PC-3 (cell line): ENCODE measurements around the gene CCDC141. TPM values are rescaled to one million over a fixed set of nuclear protein-coding genes. Genes with fewer than 3 reads are reported as not detected.

Source experiments
- ATAC-seq: fragments of 200-7000 bp; cut with Tn5 transposase; 2 replicates; pipeline ENCODE4 v1.9.1; 2020; ENCODE audit warnings: mild to moderate bottlenecking, moderate library complexity
- BruUV-seq: library from RNA; stranded (reverse); fragments of 400-500 nt; replicated peaks from 2 replicates; lab custom pipeline; 2021; lab: Mats Ljungman, UMichigan
- CTCF ChIA-PET: fragments of 300-600 bp; sonication (Branson Sonifier 250); formaldehyde crosslinking; loops from one replicate; lab custom pipeline; 2022; ENCODE audit warnings: antibody characterized with exemption; lab: Charles Lee
- POLR2A ChIA-PET: fragments of 300-600 bp; sonication (Branson Sonifier 250); formaldehyde crosslinking; loops from one replicate; lab custom pipeline; 2022; ENCODE audit warnings: antibody characterized with exemption; ENCODE audit not compliant: unreplicated experiment; lab: Charles Lee
- DNase-seq: peaks from one replicate; pipeline ENCODE4 v3.0.0-alpha.2; 2015
- H2AFZ ChIP-seq: fragments of 300-600 bp; sonication (generic); 2 replicates; pipeline ENCODE4 v1.6.0; 2016; ENCODE audit warnings: antibody characterized with exemption, low read length
- H3F3A ChIP-seq: fragments of 300-600 bp; sonication (generic); one replicate; pipeline ENCODE4 v1.6.0; 2017; ENCODE audit warnings: antibody characterized with exemption, low read length, control low read depth, mild to moderate bottlenecking; ENCODE audit not compliant: unreplicated experiment
- H3K27ac ChIP-seq: fragments of 300-600 bp; sonication (generic); 2 replicates; pipeline ENCODE4 v1.5.1; 2016; ENCODE audit warnings: mild to moderate bottlenecking, low read length
- H3K27me3 ChIP-seq: fragments of 300-600 bp; sonication (generic); 2 replicates; pipeline ENCODE4 v1.6.1; 2016; ENCODE audit warnings: low read length, mixed read lengths
- H3K36me3 ChIP-seq: fragments of 300-600 bp; sonication (generic); 2 replicates; pipeline ENCODE4 v1.6.1; 2016; ENCODE audit warnings: low read depth, mixed run types, low read length, mixed read lengths
- H3K4me1 ChIP-seq: fragments of 300-600 bp; sonication (generic); 2 replicates; pipeline ENCODE4 v1.5.1; 2016; ENCODE audit warnings: low read length; ENCODE audit not compliant: insufficient read depth
- H3K4me2 ChIP-seq: fragments of 300-600 bp; sonication (generic); 2 replicates; pipeline ENCODE4 v1.6.0; 2016; ENCODE audit warnings: low read length
- H3K4me3 ChIP-seq: fragments of 300-600 bp; sonication (generic); 2 replicates; pipeline ENCODE4 v1.5.1; 2016; ENCODE audit warnings: mild to moderate bottlenecking, low read length, mixed read lengths
- H3K79me2 ChIP-seq: fragments of 300-600 bp; sonication (generic); 2 replicates; pipeline ENCODE4 v1.6.1; 2017; ENCODE audit warnings: low read length, mixed read lengths
- H3K9ac ChIP-seq: fragments of 300-600 bp; sonication (generic); 2 replicates; pipeline ENCODE4 v1.6.0; 2016; ENCODE audit warnings: mild to moderate bottlenecking, low read length
- H3K9me2 ChIP-seq: fragments of 300-600 bp; sonication (generic); replicated peaks from 2 replicates; pipeline ENCODE4 v1.6.1; 2016; ENCODE audit warnings: mixed run types, low read length, mixed read lengths
- H3K9me3 ChIP-seq: fragments of 300-600 bp; sonication (generic); 2 replicates; pipeline ENCODE4 v1.6.1; 2016; ENCODE audit warnings: low read length, mixed read lengths
- H4K20me1 ChIP-seq: fragments of 300-600 bp; sonication (generic); 2 replicates; pipeline ENCODE4 v1.6.1; 2016; ENCODE audit warnings: low read length, mixed read lengths
- EZH2 ChIP-seq: fragments of 300-600 bp; sonication (generic); IDR thresholded peaks from one replicate; pipeline ENCODE4 v1.6.1; 2017; ENCODE audit warnings: antibody characterized with exemption, mild to moderate bottlenecking, low read length; ENCODE audit not compliant: unreplicated experiment
- EZH2phosphoT487 ChIP-seq: fragments of 300-600 bp; sonication (generic); IDR thresholded peaks from 2 replicates; pipeline ENCODE4 v1.6.1; 2018; ENCODE audit warnings: mild to moderate bottlenecking, antibody characterized with exemption, low read length, borderline replicate concordance
- intact Hi-C: fragments of 100-400 bp; cut with micrococcal nuclease; formaldehyde crosslinking; loops from 2 replicates; pipeline ENCODE4 v1.9.0; 2023
- total RNA-seq: library from RNA; depleted of rRNA; stranded (reverse); fragments of >200 nt; gene quantifications from 2 replicates; pipeline ENCODE4 v1.2.3, GENCODE V29; 2014; rRNA removed
- TF ChIP-seq, protein P1 (sequence below): fragments of 300-600 bp; sonication (generic); conservative IDR thresholded peaks from 2 replicates; pipeline ENCODE4 v1.5.1; 2017; ENCODE audit warnings: antibody characterized with exemption, low read depth, mild to moderate bottlenecking, low read length

CCDC141 gene
- total RNA-seq, 1 experiment from 2014 or later, result 1.1 TPM

DNA sequence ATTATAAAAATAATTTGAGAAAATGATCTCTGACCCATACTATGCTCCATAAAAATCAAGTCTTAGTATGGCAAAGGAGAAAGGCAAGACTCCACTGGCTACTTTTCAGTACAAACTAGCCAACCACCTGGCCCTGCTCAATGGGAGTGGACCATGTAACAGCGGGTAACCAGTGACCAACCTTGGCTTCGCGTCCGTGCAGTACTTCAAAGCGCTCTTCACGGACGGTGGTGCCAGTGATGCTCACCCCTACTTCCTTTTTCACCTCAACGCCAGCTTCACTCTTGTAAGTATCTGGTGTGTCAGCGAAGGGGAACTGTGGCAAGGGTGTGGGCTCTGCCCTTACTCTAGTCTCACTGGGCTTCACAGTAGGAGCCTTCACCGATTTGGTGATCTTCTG lies 266.0 kb downstream of the CCDC141 start:
- no peaks in the 10 kb centered on the region for H3F3A ChIP-seq
- ATAC-seq, result no peak
- H3K9me3 ChIP-seq, result no peaks in the 10 kb centered on the region
- no TSS peak for BruUV-seq
- H3K36me3 ChIP-seq, result no peaks in the 10 kb centered on the region
- ChIA-PET CTCF (no interaction called here), POLR2A (no interaction called here)
- no peak overlapping the region for H3K9ac ChIP-seq
- no peaks in the 10 kb centered on the region for H3K9me2 ChIP-seq
- H3K27me3 ChIP-seq, result no peaks in the 10 kb centered on the region
- H3K27ac ChIP-seq, result no peak overlapping the region
- H3K4me2 ChIP-seq, result no peak overlapping the region
- H2AFZ ChIP-seq, result no peak overlapping the region
- H3K4me3 ChIP-seq, result no peak overlapping the region
- peaks cover 11% of the 10 kb centered on the region for H3K4me1 ChIP-seq
- intact Hi-C loops, result no loop called here
- TF ChIP-seq EZH2 (no peak), EZH2phosphoT487 (no peak)
- TF ChIP-seq, protein P1, sequence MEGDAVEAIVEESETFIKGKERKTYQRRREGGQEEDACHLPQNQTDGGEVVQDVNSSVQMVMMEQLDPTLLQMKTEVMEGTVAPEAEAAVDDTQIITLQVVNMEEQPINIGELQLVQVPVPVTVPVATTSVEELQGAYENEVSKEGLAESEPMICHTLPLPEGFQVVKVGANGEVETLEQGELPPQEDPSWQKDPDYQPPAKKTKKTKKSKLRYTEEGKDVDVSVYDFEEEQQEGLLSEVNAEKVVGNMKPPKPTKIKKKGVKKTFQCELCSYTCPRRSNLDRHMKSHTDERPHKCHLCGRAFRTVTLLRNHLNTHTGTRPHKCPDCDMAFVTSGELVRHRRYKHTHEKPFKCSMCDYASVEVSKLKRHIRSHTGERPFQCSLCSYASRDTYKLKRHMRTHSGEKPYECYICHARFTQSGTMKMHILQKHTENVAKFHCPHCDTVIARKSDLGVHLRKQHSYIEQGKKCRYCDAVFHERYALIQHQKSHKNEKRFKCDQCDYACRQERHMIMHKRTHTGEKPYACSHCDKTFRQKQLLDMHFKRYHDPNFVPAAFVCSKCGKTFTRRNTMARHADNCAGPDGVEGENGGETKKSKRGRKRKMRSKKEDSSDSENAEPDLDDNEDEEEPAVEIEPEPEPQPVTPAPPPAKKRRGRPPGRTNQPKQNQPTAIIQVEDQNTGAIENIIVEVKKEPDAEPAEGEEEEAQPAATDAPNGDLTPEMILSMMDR, result no peak
- no peaks in the 10 kb centered on the region for H4K20me1 ChIP-seq
- DNase-seq, result no peak
- H3K79me2 ChIP-seq, result no peaks in the 10 kb centered on the region

DNA sequence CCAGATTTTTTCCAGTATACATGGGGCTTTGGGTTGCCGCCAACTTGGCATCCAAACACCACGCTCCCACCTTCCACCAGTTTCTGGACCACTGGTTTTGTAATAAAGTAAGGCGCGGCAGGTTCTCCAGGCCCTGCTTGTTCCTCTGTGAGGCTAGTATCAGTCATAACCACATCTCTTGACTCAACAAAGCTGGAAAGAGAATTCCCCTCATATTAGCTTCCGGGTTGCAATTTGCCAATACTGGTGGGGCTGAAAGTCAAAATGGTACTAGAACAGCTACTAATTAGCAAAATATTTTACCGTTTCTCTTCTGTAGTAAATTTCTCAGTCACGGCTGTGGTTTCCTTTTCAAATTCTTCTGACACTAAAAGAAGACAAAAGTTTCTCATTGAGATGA lies 267.7 kb downstream of the CCDC141 start:
- peak; percentile 76 for DNase-seq
- TF ChIP-seq, protein P1, result no peak
- TF ChIP-seq EZH2 (no peak), EZH2phosphoT487 (no peak)
- intact Hi-C loops, result no loop called here

More for the DNA sequence above, 267.7 kb downstream of the CCDC141 start:
- Histone ChIP-seq H2AFZ (peak overlapping the region; percentile 56), H3K9ac (no peak overlapping the region), H3K79me2 (no peaks in the 10 kb centered on the region), H3F3A (no peaks in the 10 kb centered on the region), H3K4me1 (peaks cover 19% of the 10 kb centered on the region), H3K9me2 (no peaks in the 10 kb centered on the region), H3K4me2 (peak overlapping the region; percentile 5; the same call in 1 of the 2 replicates), H3K27ac (0 out of 2 replicates have a peak overlapping the region, but pooled peaks have one; percentile 15), H3K4me3 (no peak overlapping the region), H4K20me1 (no peaks in the 10 kb centered on the region), H3K9me3 (no peaks in the 10 kb centered on the region), H3K27me3 (no peaks in the 10 kb centered on the region), H3K36me3 (no peaks in the 10 kb centered on the region)
- no peak for ATAC-seq
- ChIA-PET POLR2A (interaction anchor here (0.6 kb wide), 1 partner anchor 1094 kb away, joined by 3 read pairs; no protein-coding TSS in a partner anchor), CTCF (no interaction called here)
- BruUV-seq, result no TSS peak

Other genes with a start within 250 kb of the CCDC141 start
- 0.52 and 1.1 TPM in 2 replicates for gene TTN, start 242.7 kb downstream of the CCDC141 start, total RNA-seq
- 12.2 and 21.3 TPM in 2 replicates for gene SESTD1, start 214.7 kb upstream of the CCDC141 start, total RNA-seq